ENCODE data around the gene CALML6. TPM values are rescaled to one million over a fixed set of nuclear protein-coding genes. Genes with fewer than 3 reads are reported as not detected.
A peak's percentile ranks its signal among the peaks of the same experiment; 100 is the strongest.

Gene CALML6
- polyA plus RNA-seq, 1 donor from 2014 or later: not detected

DNA sequence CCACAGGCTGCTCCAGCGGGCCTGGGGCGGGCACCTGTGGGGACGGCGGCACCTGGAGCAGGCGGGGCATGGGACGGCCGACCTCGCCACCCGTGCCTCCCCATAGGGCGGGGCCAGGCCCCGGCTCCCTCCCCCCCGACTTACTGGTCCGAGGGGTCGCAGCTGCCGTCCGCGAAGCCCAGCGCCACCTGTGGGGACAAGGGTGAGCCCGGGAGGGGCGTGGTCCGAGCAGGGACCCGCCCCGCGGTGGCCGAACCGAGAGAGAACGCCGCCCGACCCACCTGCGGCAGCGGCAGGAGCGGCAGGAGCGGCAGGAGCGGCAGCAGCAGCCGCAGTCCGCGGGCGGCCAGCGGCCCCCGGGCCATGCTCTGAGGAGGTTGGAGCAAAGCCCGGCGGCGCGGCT is 3.8 kb downstream of the CALML6 start, which contains the start of gene TMEM52:
TSS of gene TMEM52 (minus strand) at position 379 of the 403 bp plus-strand sequence. CDS start at position 365, 14 bp downstream.
- Histone ChIP-seq H3K9me2 (ENCODE audit: insufficient read depth, low read length) (no peaks in the 10 kb centered on the region), H3K4me3 (ENCODE audit: low read length) (peak within 1 kb of the TSS; percentile 68), H3K9ac (ENCODE audit: low read length) (peak within 1 kb of the TSS; percentile 26), H4K20me1 (ENCODE audit: insufficient read depth) (no peaks in the 10 kb centered on the region), H3K9me3 (ENCODE audit: low read length) (no peaks in the 10 kb centered on the region), H3K79me2 (replicated peaks; ENCODE audit: insufficient read depth, low read length) (no peaks in the 10 kb centered on the region), H2AFZ (ENCODE audit: low read depth, low read length) (no peak within 1 kb of the TSS), H3K36me3 (ENCODE audit: insufficient read depth, low read length) (no peaks in the 10 kb centered on the region), H3K4me2 (ENCODE audit: low read length) (peak within 1 kb of the TSS; percentile 25), H3F3A (ENCODE audit: insufficient read depth, low read length, poor library complexity, severe bottlenecking) (no peaks in the 10 kb centered on the region), H3K27me3 (ENCODE audit: insufficient read depth, low read depth, low read length) (peaks cover 11% of the 10 kb centered on the region), H3K27ac (ENCODE audit: low read length) (no peak within 1 kb of the TSS)
- no peak for TF ChIP-seq POLR2AphosphoS5 (IDR thresholded peaks at IDR 0.05)
- TF ChIP-seq, protein P1, sequence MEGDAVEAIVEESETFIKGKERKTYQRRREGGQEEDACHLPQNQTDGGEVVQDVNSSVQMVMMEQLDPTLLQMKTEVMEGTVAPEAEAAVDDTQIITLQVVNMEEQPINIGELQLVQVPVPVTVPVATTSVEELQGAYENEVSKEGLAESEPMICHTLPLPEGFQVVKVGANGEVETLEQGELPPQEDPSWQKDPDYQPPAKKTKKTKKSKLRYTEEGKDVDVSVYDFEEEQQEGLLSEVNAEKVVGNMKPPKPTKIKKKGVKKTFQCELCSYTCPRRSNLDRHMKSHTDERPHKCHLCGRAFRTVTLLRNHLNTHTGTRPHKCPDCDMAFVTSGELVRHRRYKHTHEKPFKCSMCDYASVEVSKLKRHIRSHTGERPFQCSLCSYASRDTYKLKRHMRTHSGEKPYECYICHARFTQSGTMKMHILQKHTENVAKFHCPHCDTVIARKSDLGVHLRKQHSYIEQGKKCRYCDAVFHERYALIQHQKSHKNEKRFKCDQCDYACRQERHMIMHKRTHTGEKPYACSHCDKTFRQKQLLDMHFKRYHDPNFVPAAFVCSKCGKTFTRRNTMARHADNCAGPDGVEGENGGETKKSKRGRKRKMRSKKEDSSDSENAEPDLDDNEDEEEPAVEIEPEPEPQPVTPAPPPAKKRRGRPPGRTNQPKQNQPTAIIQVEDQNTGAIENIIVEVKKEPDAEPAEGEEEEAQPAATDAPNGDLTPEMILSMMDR (IDR thresholded peaks at IDR 0.05; ENCODE audit: poor library complexity, severe bottlenecking): peak; percentile 21

DNA sequence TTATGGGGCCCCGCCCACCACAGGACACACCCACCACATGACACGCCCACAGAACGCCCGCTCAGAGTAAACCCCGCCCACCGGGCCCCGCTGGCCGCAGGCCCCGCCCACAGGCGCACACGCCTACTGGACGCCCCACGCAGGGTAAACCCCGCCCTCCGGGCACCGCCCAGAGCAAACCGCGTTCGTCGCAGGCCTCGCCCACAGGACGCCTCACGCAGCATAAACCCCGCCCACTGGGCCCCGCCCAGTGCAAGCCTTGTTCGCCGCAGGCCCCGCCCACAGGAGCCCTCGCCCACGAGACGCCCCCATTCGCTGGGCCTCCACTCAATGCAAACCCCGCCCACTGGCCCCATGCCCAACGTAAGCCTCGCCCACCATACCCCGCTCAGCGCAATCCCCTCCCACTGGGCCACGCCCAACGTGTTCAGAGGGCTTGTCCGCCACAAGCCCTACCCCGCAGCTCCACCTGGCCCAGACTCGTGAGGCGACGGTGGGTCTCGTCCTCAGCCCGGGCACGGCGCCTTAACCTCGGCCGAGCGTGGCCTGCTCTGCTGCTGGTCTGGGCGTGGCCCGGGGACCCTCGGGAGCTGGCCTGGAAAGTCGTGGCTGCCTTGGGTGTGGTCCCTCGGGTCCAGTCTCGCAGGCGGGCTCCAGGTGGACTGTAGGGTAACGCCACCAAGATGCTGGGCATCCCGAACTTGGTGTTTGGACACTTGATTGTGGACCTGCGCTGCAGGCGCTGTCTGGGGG is 4.4 kb downstream of the CALML6 start:
- Histone ChIP-seq H3K9me3 (ENCODE audit: low read length) (no peaks in the 10 kb centered on the region), H3K4me3 (ENCODE audit: low read length) (peak overlapping the region; percentile 68), H3K9me2 (ENCODE audit: insufficient read depth, low read length) (no peaks in the 10 kb centered on the region), H3K9ac (ENCODE audit: low read length) (no peak overlapping the region), H3K36me3 (ENCODE audit: insufficient read depth, low read length) (no peaks in the 10 kb centered on the region), H3K27ac (ENCODE audit: low read length) (no peak overlapping the region), H3K27me3 (ENCODE audit: insufficient read depth, low read depth, low read length) (peaks cover 11% of the 10 kb centered on the region), H4K20me1 (ENCODE audit: insufficient read depth) (no peaks in the 10 kb centered on the region), H3K4me2 (ENCODE audit: low read length) (no peak overlapping the region), H3K79me2 (replicated peaks; ENCODE audit: insufficient read depth, low read length) (no peaks in the 10 kb centered on the region), H3F3A (ENCODE audit: insufficient read depth, low read length, poor library complexity, severe bottlenecking) (no peaks in the 10 kb centered on the region), H2AFZ (ENCODE audit: low read depth, low read length) (no peak overlapping the region)
- TF ChIP-seq MXI1 (conservative IDR thresholded peaks at IDR 0.05; ENCODE audit: poor library complexity, severe bottlenecking): peak; percentile 15
- TF ChIP-seq, protein P2, sequence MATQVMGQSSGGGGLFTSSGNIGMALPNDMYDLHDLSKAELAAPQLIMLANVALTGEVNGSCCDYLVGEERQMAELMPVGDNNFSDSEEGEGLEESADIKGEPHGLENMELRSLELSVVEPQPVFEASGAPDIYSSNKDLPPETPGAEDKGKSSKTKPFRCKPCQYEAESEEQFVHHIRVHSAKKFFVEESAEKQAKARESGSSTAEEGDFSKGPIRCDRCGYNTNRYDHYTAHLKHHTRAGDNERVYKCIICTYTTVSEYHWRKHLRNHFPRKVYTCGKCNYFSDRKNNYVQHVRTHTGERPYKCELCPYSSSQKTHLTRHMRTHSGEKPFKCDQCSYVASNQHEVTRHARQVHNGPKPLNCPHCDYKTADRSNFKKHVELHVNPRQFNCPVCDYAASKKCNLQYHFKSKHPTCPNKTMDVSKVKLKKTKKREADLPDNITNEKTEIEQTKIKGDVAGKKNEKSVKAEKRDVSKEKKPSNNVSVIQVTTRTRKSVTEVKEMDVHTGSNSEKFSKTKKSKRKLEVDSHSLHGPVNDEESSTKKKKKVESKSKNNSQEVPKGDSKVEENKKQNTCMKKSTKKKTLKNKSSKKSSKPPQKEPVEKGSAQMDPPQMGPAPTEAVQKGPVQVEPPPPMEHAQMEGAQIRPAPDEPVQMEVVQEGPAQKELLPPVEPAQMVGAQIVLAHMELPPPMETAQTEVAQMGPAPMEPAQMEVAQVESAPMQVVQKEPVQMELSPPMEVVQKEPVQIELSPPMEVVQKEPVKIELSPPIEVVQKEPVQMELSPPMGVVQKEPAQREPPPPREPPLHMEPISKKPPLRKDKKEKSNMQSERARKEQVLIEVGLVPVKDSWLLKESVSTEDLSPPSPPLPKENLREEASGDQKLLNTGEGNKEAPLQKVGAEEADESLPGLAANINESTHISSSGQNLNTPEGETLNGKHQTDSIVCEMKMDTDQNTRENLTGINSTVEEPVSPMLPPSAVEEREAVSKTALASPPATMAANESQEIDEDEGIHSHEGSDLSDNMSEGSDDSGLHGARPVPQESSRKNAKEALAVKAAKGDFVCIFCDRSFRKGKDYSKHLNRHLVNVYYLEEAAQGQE (IDR thresholded peaks at IDR 0.05; ENCODE audit: borderline replicate concordance): no peak
- TF ChIP-seq EZH2 (IDR thresholded peaks at IDR 0.05; ENCODE audit: borderline replicate concordance, insufficient read depth, low read length, poor library complexity, severe bottlenecking): no peak
- TF ChIP-seq EP300 (conservative IDR thresholded peaks at IDR 0.05; ENCODE audit: poor library complexity, severe bottlenecking): no peak
- TF ChIP-seq, protein P1 (IDR thresholded peaks at IDR 0.05; ENCODE audit: poor library complexity, severe bottlenecking): no peak
- no peak for TF ChIP-seq RAD21 (conservative IDR thresholded peaks at IDR 0.05)
